ENCODE data around the gene FSIP1.

The FSIP1 gene

GRCh38 chr15:39580117-39580484 is 202.5 kb downstream of the FSIP1 start:
- DNase-seq: peak; percentile 65 to 83 (median 73)

DNA sequence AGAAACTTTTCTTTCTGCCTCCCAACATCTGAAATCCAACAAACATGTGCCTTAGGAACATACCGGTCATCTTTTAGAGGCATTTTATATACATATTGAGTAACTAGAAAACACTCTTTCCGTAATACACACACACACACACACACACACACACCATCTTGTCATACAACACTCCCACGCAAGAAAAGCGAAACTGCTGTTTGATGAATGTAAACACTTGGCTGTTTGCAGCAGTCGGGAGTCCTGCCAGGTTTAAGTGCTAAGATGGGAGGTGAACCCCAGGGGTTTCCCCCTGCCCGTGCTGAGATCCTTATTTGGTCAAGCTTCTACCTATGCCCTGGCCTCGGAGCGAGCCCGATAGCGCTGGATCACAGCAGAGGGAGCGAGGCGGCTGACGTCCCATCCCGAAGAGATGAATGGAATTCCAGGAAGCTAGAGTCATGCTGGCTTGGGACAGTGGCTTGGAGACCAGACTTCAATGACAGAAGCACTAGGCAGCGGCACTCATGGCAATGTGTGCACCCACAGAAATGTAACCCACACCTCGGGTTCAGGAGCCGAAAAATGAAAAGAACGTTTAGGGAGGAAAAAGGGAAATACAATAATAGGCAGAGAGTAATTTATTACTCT is 203.0 kb downstream of the FSIP1 start:
- no peak for DNase-seq

- no peak for DNase-seq
Observed at GRCh38 chr15:39578851-39579486, 203.7 kb downstream of the FSIP1 start.

DNA sequence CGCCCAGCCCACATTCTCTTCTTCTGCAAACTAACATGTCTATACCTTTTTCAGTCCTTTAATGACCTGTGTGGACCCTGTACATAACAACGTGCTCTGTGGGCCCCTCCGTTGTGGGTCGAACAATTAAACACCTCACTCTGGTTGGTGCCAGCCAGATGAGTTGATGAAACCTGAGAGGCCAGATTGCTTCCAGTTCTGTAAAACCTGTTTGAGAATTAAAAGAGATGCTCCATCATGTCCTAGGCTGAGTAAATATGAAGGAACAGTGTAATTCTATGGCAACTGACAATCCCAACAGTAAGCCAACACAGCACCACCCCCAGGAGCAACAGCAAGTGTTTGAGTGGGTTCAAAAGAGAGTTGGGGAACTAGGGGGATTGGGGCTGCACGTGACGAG is 207.5 kb downstream of the FSIP1 start:
- DNase-seq: no peak

- no peak for DNase-seq
Observed at GRCh38 chr15:39574427-39574826, 208.2 kb downstream of the FSIP1 start.

GRCh38 chr15:39573844-39574243 is 208.8 kb downstream of the FSIP1 start:
- no peak for DNase-seq

- DNase-seq: no peak
Observed at GRCh38 chr15:39573287-39573686, 209.4 kb downstream of the FSIP1 start.

DNA sequence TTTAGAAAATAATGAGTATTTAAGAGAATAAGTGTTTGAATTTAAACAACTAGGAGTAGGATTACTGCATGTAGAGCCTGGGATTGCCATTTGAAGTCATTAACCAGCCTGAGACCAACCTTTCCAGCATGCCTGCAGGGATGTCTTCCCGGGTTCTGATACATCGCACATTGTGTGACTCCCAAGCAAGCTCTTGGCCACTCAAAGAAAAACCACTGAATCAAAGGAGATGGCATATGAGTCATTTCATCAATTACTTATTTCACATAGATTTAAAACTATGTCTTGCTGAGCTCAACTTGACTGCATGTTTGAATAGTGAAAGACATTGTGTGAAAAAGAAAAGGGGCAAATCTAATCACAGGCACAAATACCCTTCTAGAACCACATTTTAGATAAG is 216.8 kb downstream of the FSIP1 start:
- DNase-seq: no peak

DNA sequence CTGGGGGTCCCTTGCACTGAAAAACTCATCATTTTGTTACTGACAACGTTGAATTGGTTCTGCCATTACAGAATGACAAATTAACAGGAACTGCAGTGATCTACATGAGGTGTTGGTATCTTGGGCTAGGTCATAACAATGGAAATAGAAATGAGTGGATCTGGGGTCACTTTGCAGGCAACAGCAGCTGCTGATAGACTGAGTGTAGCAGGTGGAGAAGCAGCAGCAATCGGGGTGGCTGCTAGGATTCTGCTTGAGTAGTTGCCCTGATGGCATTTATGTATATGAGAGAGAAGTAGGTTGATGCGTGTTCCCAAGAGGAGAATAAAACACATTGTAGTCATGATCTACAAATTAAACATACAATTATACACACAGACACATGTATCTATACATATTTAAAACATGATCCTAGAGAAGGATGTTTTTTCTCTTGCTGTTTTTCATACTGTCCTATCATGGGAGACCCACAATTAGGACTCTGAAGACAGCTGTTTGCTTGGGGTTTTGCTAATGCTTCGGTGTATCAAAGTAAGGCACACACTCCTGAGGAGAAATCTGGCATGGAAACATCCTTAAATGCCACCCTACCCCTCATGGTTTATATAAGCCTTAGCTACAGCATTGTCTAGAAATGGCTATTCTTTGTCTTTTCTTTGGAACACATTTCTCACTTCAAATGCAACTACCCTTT is 217.5 kb downstream of the FSIP1 start:
- no peak for DNase-seq

- no peak for DNase-seq
Observed at GRCh38 chr15:39558421-39558820, 224.2 kb downstream of the FSIP1 start.

GRCh38 chr15:39556461-39556860 is 226.2 kb downstream of the FSIP1 start:
- DNase-seq: no peak

DNA sequence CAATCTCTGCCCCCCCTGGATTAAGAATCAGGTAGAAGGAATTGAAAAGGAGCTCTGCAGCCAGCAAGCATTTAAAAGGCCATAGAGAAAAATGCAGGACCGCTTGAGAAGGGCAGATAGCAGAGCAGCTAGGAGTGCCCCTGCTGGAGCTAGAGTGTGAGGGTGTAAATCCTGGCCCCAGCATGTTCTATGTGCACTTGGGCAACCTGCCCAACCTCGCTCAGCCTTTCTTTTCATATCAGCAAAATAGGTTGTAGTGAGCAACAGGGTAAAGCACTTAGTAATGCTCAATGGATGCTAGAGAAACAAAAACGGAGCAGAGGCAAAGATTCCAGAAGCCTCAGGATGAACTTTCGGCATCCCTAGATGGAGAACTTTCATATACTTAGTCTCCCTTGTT is 226.8 kb downstream of the FSIP1 start:
- DNase-seq: no peak

GRCh38 chr15:39554746-39555387 is 227.8 kb downstream of the FSIP1 start:
- no peak for DNase-seq

- no peak for DNase-seq
Observed at GRCh38 chr15:39553947-39554693, 228.5 kb downstream of the FSIP1 start.

- no peak for DNase-seq
Observed at GRCh38 chr15:39552556-39552955, 230.1 kb downstream of the FSIP1 start.

GRCh38 chr15:39551476-39551875 is 231.2 kb downstream of the FSIP1 start:
- DNase-seq: no peak

All from T-helper 1 cell (primary cell).